MV-4-11 (cell line): Measurements from ENCODE around the gene TEX264.
"Not testable (repeated sequence)": the region's sequence is repeated elsewhere in the genome, so short reads cannot be mapped to it uniquely, and the experiment has no call there.

Source experiments
- DNase-seq: peaks from one replicate; lab custom pipeline; 2025; lab: John Stamatoyannopoulos, UW

TEX264 gene

DNA sequence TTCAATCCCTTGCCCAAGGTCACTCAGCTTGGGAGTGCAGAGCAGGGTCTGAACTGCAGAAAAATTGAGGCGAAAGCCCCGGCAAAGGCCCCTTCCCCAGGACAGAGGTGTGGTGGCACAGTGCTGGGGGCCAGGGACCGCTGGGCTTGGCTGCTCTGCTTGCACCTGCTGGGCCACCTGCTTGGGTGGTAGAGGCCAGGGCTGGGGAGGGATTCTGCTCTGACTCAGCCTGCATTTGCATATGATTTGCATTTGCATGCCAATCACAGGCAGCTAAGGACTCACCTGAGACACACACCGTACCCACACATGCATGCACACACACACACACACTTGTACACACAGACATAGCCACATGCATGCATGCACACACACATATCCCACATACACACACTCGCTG is 45.8 kb downstream of the TEX264 start:
- DNase-seq: no peak

DNA sequence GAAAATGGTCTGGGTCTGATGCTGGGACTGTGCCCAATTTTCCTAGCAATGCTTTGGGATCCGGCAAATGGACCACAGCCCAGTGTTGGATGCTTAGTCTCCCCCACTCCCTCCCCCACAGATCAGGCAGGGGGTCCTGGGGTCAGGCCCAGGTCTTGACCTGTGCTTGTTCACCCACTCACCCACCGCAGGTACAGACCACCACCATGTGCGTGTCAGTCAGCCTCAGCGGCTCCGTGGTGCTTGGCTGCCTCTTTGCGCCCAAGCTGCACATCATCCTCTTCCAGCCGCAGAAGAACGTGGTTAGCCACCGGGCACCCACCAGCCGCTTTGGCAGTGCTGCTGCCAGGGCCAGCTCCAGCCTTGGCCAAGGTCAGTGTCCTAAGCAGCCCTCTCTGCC is 46.4 kb downstream of the TEX264 start:
- no peak for DNase-seq

DNA sequence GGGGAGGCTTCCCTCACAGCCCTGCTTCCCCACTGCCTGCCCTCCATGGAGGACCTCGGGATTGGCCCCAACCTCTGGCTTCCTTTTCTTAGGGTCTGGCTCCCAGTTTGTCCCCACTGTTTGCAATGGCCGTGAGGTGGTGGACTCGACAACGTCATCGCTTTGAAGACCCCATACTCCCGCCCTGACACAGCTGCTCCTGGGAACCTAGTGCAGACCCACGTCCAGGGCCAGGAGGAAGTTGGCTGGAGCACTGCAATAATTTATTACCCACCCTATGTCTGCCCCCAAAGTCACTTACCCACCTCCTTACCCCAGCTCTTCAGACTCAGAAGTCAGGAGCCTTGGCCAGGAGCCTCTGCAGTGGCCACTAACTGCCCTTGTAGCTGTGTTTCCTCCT is 46.9 kb downstream of the TEX264 start:
- no peak for DNase-seq

DNA sequence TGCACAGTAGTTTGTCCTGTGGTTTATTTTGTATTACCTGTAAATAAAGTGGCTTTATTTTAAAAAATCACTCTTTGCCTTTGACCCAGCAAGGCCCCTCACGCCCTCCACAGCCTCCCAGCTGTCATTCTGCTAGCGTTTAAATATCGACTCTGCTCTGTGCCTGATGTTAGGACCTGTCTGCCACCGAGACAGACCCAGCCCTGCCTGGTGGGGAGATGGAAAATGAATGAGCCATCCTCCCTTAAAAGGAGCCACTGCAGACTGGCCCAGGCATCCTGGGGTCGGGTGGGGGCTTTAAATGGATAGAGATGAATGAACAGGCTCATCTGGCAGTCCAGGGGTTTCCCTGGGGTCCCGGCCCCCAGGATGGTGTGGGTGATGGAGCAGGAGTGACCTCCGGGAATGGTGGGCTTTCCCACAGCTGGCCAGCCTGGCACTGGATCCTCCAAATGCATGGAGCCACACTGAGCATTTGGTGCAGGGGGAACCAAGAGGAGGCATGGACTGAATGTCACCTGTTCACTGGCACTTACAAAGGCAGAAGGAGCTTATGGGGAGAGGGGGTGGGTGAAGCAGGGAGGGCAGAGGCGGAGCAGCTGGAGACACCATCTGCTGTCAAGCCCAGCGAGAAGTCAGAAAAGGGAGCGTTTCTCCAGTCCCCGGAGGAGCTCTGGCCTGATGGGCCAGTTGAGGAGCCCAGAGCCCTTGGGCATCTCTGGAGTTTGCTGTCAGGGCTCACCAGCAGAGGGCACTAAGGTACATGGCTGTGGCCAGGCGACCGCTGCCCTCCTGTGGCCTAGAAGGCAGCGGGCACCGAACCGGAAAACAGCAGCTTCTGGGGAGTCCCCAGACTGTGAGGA is 47.7 kb downstream of the TEX264 start:
- peak; percentile 75 for DNase-seq

DNA sequence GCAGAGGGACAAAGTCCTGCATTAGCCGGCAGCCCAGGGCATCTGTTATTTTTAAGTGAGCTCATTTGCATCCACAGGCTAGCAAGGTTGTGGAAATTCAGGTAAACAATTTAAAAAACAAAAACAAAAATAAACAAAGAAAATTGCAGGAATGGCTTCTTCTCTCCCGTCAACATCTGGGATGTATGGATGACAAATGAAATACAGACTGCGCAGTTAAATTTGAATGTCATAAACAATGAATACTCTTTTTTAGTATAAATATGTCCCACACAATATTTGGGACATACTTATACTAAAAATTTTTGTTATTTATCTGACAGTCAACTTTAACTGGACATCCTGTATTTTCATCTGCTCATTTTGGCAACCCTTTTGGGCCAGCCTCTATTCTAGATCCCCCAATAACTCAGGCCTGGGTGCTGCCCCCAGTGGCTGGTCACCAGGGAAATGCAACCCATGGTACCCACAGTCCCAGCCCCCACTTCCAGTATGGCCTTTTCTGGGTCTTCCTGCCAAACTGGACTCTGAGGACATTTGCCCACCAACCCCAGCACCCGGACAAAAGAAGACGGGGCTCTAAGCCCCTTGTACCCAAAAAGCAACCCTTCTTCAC is 48.5 kb downstream of the TEX264 start:
- no peak for DNase-seq

DNA sequence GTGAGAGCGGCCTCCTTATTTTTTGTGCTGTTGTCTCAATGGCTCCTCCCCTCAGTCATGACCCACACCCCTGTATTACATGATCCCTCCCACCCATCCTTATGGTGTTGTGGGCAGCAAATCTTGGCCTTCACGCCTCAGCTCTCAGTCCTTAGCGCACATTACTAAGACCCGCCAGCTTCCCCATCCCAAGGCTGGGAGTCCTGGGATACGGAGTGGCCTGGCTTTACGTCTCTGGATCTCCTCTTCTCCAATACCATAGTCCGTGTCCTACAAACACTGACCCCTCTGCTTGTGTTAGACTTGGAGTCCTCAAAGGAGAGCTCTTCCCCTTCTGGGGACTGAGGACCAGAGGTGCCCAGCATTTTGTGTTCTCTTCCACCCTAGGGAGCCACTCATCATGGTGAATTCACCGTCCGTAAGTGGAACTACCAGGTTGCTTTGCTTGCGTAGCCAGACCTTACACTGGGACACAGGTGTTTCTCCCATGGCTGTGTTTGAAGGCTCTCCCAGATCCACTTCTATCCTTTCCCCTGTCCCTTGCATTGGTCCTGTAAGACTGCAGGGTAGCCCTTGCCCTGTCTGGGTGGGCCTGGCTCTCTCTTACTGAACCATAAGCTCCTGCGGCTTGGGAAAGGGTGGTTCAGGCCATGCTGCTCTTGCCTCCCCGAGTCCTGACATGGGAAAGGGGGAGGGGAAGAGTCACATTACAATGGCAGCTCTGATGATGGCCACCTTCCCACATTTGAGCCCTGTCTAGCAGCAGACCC is 49.4 kb downstream of the TEX264 start:
- DNase-seq: no peak

DNA sequence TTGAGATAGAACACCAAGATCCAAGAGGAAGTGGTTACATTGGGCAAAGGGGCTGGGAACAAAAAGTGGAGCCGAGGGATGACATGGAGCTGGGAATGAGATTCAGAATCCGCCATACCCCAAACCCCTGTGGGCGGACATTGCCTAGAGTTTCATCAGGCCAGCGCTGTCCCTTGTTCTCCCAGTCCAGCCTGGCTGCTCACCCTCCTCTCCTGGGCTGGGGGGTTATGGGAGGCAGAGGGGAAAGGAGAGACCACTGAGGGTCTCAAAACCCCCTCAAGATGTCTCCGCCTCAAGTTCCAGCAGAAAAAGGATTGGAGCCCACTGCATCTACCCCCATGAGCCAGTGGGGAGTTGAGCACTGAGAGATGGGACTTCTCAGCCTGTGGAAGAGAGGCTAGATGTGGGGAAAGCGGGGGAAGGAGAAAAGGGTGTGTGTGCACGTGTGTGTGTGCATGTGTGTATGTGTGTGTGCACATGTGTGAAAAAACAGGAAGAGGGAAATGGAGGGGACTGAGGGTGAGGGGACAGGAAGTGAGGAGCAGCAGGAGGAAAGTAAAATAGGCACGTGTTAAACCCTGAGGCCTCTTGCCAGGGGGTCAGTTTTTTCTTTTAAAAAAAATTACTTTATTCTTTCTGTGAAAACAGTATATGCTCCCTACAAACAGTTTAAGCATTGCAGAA is 50.2 kb downstream of the TEX264 start:
- peak; percentile 47 for DNase-seq

DNA sequence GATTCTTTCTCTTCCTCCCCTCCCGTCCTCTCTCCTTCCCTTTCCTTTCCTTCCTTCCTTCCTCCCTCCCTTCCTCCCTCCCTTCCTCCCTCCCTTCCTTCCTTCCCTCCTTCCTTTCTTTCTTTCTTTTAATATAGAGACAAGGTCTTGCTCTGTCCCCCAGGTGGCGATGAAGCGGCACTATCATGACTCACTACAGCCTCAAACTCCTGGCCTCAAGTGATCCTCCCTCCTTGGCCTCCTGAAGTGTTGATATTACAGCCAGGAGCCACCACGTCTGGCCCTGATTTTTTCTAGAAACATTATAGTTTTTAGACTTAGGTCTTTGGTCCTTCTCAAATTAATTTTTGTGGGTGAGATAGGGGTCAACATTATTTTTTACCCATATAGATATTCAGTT is 51.3 kb downstream of the TEX264 start:
- peak; percentile 5 for DNase-seq

DNA sequence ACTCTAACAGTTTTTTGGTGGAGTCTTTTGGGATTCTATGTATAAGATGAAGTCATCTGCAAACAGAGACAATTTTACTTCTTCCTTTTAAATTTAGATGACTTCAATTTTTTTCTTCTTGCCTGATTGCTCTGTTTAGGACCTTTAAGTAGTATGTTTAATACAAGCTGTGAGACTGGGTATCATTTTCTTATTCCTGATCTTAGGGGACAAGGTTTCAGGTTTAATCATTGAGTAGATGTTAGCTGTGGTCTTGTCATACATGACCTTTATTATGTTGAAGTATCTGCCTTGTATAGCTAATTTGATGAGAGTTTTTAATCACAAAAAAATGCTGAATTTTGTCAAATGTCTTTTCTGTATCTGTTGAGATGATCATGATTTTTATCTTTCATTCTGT is 56.4 kb downstream of the TEX264 start:
- no peak for DNase-seq

DNA sequence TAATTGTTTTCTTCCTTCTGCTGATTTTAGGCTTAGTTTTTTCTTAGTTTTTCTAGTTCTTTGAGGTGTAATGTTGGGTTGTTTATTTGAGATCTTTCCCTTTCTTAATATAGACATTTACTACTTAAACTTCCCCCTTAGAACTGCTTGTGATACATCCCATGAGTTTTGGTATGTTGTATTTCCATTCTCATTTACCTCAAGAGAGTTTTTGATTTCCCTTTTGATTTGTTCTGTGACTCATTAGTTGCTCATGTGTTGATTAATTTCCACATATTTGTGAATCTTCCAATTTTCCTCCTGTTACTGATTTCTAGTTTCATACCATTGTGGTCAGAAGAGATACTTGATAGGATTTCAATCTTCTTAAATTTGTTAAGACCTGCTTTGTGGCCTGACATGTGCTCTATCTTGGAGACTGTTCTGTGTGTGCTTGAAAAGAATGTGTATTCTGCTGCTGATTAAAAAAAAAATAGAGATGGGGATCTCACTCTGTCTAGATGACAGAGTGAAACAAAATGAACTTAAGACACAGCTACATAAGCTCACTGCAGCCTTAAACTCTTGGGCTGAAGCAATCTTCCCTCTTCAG is 58.1 kb downstream of the TEX264 start:
- DNase-seq: no peak

DNA sequence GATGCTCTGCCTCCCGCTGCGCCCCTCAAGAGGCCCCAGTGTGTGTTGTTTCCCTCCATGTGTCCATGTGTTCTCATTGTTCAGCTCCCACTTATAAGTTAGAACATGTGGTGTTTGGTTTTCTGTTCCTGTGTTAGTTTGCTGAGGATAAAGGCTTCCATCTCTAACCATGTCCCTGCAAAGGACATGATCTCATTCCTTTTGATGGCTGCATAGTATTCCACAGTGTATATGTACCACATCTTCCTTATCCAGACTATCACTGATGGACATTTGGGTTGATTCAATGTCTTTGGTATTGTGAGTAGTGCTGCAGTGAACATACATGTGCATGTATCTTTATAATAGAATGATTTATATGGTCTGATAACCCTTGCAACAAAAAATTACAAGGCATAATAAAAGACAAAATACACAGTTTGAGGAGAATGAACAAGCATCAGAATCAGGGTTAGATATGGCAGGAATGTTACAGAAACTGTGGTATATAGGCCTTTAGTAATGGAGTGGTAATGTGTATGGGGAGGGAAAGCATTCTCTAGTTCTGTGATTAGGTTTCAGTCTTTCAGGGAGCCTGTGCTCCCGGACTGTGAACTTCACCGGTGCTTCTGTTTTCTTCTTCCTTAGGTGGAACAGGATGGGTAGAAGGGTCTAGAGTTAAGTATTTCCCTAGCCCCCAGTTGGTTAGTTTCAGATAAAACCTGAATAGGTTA is 63.0 kb downstream of the TEX264 start:
- DNase-seq: no peak

DNA sequence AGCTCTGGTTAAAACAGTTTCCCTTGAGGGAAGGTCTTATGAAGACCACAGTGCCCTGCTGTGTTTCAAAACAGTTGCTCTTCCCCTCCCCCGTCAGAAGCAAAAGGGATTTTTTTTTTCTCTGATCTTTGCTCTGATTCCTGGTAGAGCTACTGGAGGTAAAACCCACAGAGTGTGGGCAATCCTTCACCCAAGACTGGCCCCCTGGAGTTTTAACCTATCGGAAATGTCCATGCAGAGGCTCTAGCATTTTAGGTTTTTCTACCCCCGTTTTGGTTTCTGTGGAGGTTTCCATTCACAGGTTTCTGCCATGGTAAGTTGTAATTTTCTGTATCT is 63.5 kb downstream of the TEX264 start:
- DNase-seq: peak; percentile 11

DNA sequence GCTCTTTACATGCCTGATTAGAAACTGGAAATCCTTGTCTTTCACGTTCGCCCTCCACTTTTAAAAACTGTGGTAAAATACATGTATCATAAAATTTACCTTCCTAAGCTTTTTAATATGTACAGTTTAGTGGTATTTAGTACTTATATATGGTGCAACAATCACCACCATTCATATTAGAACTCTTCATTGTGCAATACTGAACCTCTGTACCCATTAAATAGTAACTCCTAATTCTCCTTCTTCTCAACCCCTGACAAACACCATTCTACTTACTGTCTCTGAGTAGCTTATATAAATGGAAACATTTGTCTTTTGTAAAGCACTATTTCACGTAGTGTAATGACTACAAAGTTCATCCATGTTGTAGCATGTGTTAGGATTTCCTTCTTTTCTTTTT is 64.0 kb downstream of the TEX264 start:
- peak; percentile 24 for DNase-seq

DNA sequence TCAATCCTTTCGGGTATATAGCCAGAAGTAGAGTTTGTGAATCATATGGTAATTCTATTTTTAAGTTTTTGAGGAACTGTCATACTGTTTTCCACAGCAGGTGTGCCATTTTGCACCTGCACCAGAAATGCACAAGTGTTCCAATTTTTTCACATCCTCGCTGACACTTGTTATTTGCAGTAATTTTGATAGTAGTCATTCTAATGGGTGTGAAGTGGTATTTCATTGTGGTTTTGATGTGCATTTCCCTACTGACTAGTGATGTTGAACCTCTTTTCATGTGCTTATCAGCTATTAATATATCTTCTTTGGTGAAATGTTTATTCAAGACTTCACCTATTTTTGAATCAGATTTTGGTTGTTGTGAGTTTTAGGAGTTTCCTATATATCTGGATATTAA is 64.9 kb downstream of the TEX264 start:
- DNase-seq: no peak

DNA sequence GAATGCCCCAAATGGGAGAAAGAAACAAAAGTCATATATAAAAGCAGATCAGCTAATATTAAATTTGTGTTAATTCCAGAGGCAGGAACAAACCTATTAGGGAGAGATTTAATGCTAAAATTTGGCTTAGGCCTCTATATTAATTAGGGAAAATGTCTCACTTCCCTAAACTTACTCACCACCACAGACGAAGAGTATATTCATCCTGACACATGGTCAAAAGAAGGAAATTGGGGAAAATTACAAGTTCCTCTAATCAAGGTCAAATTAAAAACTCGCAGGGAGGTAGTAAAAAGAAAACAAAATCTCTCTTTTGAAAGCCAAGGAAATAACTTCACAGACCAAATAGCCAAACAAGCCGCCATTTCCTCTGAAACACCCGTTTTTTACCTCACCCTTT is 68.1 kb downstream of the TEX264 start:
- peak; percentile 48 for DNase-seq

DNA sequence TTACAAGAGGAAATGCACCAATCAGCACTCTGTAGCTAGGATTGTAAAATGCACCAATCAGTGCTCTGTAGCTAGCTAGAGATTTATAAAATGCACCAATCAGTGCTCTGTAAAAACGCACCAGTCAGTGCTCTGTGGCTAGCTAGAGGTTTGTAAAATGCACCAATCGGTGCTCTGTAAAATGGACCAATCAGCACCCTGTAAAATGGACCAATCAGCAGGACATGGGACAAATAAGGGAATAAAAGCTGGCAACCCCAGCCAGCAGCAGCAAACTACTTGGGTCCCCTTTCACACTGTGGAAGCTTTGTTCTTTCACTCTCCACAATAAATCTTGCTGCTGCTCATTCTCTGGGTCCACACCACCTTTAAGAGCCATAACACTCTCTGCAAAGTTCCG is 71.3 kb downstream of the TEX264 start:
- DNase-seq: not testable (repeated sequence)

DNA sequence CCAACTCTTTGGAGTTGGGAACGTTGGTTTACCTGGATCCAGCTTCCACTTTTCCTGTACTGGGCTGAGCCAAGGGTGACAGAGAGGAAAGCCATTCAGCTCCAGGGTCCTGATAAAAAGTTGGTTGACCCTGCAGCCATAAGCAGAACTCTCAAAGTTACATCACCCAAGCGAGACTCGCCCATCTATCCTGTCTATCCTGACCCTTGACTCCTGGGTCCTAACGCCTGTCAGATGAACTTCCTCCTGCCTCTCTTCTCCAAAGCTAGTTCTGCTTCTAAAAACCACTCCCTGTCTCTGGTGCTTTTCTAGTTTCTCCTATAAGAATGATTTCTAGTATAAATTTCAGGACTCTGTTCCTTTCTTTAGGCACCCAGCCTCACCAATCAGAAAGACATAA is 71.9 kb downstream of the TEX264 start:
- peak; percentile 86 for DNase-seq

DNA sequence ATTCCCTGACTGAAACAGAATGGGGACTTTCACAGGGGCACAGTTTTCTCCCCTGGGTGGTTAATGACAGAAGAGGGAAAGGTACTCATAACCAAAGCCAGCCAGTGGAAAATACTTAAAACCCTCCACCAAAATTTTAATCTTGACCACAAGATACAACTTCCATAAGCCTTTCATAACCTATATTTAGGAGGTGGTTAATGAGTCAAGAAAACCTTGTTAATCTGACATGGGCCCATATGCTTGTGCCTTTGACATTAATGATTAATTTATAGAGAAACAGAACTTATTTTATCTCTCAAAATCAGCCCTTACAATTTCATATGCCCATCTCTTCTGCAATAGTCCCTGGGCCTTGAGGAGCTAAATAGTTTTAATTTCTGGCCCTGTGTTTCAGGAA is 76.8 kb downstream of the TEX264 start:
- DNase-seq: no peak

DNA sequence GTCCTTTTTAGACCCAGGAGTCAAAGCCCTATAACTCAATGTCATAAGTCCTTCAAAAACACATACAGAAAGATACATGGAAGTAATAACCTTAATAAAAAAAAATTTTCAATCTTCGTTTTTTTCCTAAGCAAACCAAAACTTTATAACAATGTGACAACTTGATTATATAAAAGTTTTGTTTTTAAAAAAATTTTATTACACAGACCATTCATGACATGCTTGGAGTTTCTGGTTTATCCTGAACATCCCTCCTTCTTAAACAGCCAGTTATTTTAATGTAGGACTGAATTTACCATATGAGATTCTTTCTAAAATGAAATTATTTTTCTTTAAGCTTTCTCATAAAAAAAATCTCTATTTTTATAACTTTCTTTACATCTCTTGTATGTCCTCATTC is 77.3 kb downstream of the TEX264 start:
- DNase-seq: no peak

DNA sequence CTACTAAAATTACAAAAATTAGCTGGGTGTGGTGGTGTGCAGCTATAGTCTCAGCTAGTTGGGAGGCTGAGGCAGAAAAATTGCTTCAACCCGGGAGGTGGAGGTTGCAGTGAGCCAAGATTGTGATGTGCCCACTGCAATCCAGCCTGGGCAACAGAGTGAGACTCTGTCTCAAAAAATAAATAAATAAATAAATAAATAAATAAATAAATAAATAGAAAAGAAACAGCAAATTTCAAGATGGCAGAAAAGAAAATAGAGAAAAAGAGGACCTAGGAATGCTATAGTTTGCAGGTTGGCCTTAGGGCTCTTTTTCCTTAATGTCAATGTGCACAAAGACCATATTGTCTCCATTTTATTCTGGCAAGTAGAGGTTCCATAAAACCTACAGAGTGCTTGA is 79.8 kb downstream of the TEX264 start:
- no peak for DNase-seq

DNA sequence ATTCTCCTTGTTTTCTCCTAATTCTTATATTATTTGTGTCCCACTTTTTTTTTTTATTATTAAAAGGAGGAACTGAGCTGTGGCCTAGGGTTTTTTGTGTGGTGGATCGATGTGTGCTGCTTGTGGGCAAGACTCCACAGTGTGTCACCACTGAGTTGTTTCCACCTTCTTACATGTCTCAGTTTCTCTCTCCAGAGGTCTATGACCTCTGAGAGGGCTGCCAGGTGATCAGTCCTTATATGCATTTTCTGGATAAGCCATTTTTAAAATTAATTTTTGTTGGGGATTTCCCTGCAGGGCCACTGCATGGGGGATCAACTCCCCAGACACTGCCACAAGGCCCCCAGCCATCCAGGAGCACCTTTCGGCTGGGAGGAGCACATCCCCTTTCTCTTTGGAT is 80.2 kb downstream of the TEX264 start:
- DNase-seq: no peak
